ENCODE results near the gene LIPC. TPM values are rescaled to one million over a fixed set of nuclear protein-coding genes. Genes with fewer than 3 reads are reported as not detected.
A peak's percentile ranks its signal among the peaks of the same experiment; 100 is the strongest.

The LIPC gene
- total RNA-seq, 2 donors from 2014 or later, result not detected

GRCh38 chr15:58469432-58470353 is 37.9 kb downstream of the LIPC start:
- Histone ChIP-seq H3K4me1 (ENCODE audit: control insufficient read depth in 1 of 2, low read depth in 2 of 2) (peaks cover 0 to 13% of the 10 kb centered on the region in 2 donors), H3K36me3 (no peaks in the 10 kb centered on the region), H3K27me3 (replicated peaks; ENCODE audit: insufficient read depth) (no peaks in the 10 kb centered on the region), H3K4me3 (no peak overlapping the region), H3K9me3 (no peaks in the 10 kb centered on the region), H3K27ac (no peak overlapping the region)
- ATAC-seq (ENCODE audit: insufficient number of reproducible peaks, low FRiP score, low read depth) (peak; percentile 63), DNase-seq (ENCODE audit: low spot score) (no peak)
- no peak for TF ChIP-seq CTCF (IDR thresholded peaks at IDR 0.05)

- Histone ChIP-seq H3K9me3 (no peaks in the 10 kb centered on the region), H3K4me3 (no peak overlapping the region), H3K27me3 (replicated peaks; ENCODE audit: insufficient read depth) (no peaks in the 10 kb centered on the region), H3K36me3 (no peaks in the 10 kb centered on the region), H3K27ac (no peak overlapping the region), H3K4me1 (ENCODE audit: control insufficient read depth in 1 of 2, low read depth in 2 of 2) (peaks cover 2 to 17% of the 10 kb centered on the region in 2 donors)
- no peak for TF ChIP-seq CTCF (IDR thresholded peaks at IDR 0.05)
- no peak for ATAC-seq (ENCODE audit: insufficient number of reproducible peaks, low FRiP score, low read depth)
- no peak for DNase-seq (ENCODE audit: low spot score)
Observed at GRCh38 chr15:58471348-58471747, 39.6 kb downstream of the LIPC start.

GRCh38 chr15:58472221-58472620 is 40.4 kb downstream of the LIPC start:
- Histone ChIP-seq H3K4me3 (no peak overlapping the region), H3K4me1 (ENCODE audit: control insufficient read depth in 1 of 2, low read depth in 2 of 2) (peaks cover 2 to 21% of the 10 kb centered on the region in 2 donors), H3K27me3 (replicated peaks; ENCODE audit: insufficient read depth) (no peaks in the 10 kb centered on the region)

GRCh38 chr15:58472821-58473581 is 41.2 kb downstream of the LIPC start:
- Histone ChIP-seq H3K4me1 (ENCODE audit: control insufficient read depth in 1 of 2, low read depth in 2 of 2) (peaks cover 2 to 25% of the 10 kb centered on the region in 2 donors), H3K27me3 (replicated peaks; ENCODE audit: insufficient read depth) (no peaks in the 10 kb centered on the region), H3K9me3 (no peaks in the 10 kb centered on the region), H3K4me3 (no peak overlapping the region), H3K36me3 (no peaks in the 10 kb centered on the region), H3K27ac (no peak overlapping the region)
- DNase-seq (ENCODE audit: low spot score) (no peak), ATAC-seq (ENCODE audit: insufficient number of reproducible peaks, low FRiP score, low read depth) (no peak)
- TF ChIP-seq CTCF (IDR thresholded peaks at IDR 0.05), result no peak

More at GRCh38 chr15:58472221-58472620, 40.4 kb downstream of the LIPC start:
- DNase-seq (ENCODE audit: low spot score) (no peak), ATAC-seq (ENCODE audit: insufficient number of reproducible peaks, low FRiP score, low read depth) (no peak)
- Histone ChIP-seq H3K36me3 (no peaks in the 10 kb centered on the region), H3K27ac (no peak overlapping the region), H3K9me3 (no peaks in the 10 kb centered on the region)
- no peak for TF ChIP-seq CTCF (IDR thresholded peaks at IDR 0.05)

- ATAC-seq (ENCODE audit: insufficient number of reproducible peaks, low FRiP score, low read depth) (no peak), DNase-seq (ENCODE audit: low spot score) (no peak)
- no peak for TF ChIP-seq CTCF (IDR thresholded peaks at IDR 0.05)
- H3K9me3 ChIP-seq, result no peaks in the 10 kb centered on the region
- H3K4me3 ChIP-seq, result no peak overlapping the region
- no peaks in the 10 kb centered on the region for H3K27me3 ChIP-seq (replicated peaks; ENCODE audit: insufficient read depth)
- H3K4me1 ChIP-seq (ENCODE audit: control insufficient read depth in 1 of 2, low read depth in 2 of 2), result peaks cover 2 to 25% of the 10 kb centered on the region in 2 donors
- H3K36me3 ChIP-seq, result no peaks in the 10 kb centered on the region
- no peak overlapping the region for H3K27ac ChIP-seq
Observed at GRCh38 chr15:58473724-58474123, 41.9 kb downstream of the LIPC start.

Measured in thoracic aorta (tissue), 2 donors.